Upper lobe of right lung (tissue), 1 donor: ENCODE measurements around the gene CEBPG. TPM values are rescaled to one million over a fixed set of nuclear protein-coding genes. Genes with fewer than 3 reads are reported as not detected.

Source experiments
- ATAC-seq: fragments of 200-7000 bp; cut with Tn5 transposase; one replicate; pipeline ENCODE4 v1.9.1; 2020; ENCODE audit warnings: mild to moderate bottlenecking, moderate library complexity
- DNase-seq: peaks from one replicate; pipeline ENCODE4 v3.0.0-alpha.2; 2020
- H3K27ac ChIP-seq: fragments of 200-600 bp; one replicate; pipeline ENCODE4 v1.8.0; 2022
- H3K27me3 ChIP-seq: fragments of 200-600 bp; one replicate; pipeline ENCODE4 v1.8.0; 2022; ENCODE audit warnings: mild to moderate bottlenecking
- H3K36me3 ChIP-seq: fragments of 200-600 bp; one replicate; pipeline ENCODE4 v1.8.0; 2022
- H3K4me1 ChIP-seq: fragments of 200-600 bp; one replicate; pipeline ENCODE4 v1.8.0; 2022
- H3K4me3 ChIP-seq: fragments of 200-600 bp; one replicate; pipeline ENCODE4 v1.8.0; 2022; ENCODE audit warnings: mild to moderate bottlenecking
- H3K9me3 ChIP-seq: fragments of 200-600 bp; one replicate; pipeline ENCODE4 v1.8.0; 2022
- CTCF ChIP-seq: fragments of 200-600 bp; IDR thresholded peaks from one replicate; pipeline ENCODE4 v1.8.0; 2022; ENCODE audit warnings: antibody characterized with exemption
- intact Hi-C: fragments of 100-400 bp; cut with DNase I; formaldehyde crosslinking; loops from one replicate; pipeline ENCODE4 v1.11.0; 2022
- total RNA-seq: library from RNA; stranded (reverse); fragmentation: NEBNext Ultra II Directional; extraction: Animal tissue kit (Norgen Biotek cat#: 25700); gene quantifications from one replicate; pipeline ENCODE4 v1.2.1, GENCODE V29; 2021
- donor health status: DM: no; HTN: yes; CAD: no; lungs with severe emphysema.

The CEBPG gene
- total RNA-seq, 1 donor from 2014 or later = 32.3 TPM

- DNase-seq (no peak), ATAC-seq (peak; percentile 91)
- intact Hi-C loops = no loop called here
- peaks cover 3% of the 10 kb centered on the region for H3K4me1 ChIP-seq
- no peak for TF ChIP-seq CTCF
- H3K4me3 ChIP-seq = no peak overlapping the region
- H3K27ac ChIP-seq = peak overlapping the region; percentile 42
- no peaks in the 10 kb centered on the region for H3K36me3 ChIP-seq
- H3K9me3 ChIP-seq = no peaks in the 10 kb centered on the region
- peaks cover 7% of the 10 kb centered on the region for H3K27me3 ChIP-seq
Measured at GRCh38 chr19:33332248-33332647, 41.3 kb upstream of the CEBPG start.

- peaks cover 7% of the 10 kb centered on the region for H3K27me3 ChIP-seq
- intact Hi-C loops = no loop called here
- TF ChIP-seq CTCF = no peak
- no peaks in the 10 kb centered on the region for H3K9me3 ChIP-seq
- peaks cover 3% of the 10 kb centered on the region for H3K4me1 ChIP-seq
- H3K27ac ChIP-seq = no peak overlapping the region
- ATAC-seq (no peak), DNase-seq (no peak)
- no peak overlapping the region for H3K4me3 ChIP-seq
- H3K36me3 ChIP-seq = no peaks in the 10 kb centered on the region
Measured at GRCh38 chr19:33333151-33333550, 40.4 kb upstream of the CEBPG start.

- Histone ChIP-seq H3K27ac (no peak overlapping the region), H3K36me3 (no peaks in the 10 kb centered on the region), H3K4me3 (no peak overlapping the region), H3K9me3 (no peaks in the 10 kb centered on the region), H3K27me3 (peaks cover 7% of the 10 kb centered on the region), H3K4me1 (peaks cover 3% of the 10 kb centered on the region)
- no peak for TF ChIP-seq CTCF
- DNase-seq (no peak), ATAC-seq (no peak)
- intact Hi-C loops = no loop called here
Measured at GRCh38 chr19:33333642-33334041, 39.9 kb upstream of the CEBPG start.

- Histone ChIP-seq H3K27me3 (peaks cover 2% of the 10 kb centered on the region), H3K4me3 (no peak overlapping the region), H3K9me3 (no peaks in the 10 kb centered on the region), H3K36me3 (no peaks in the 10 kb centered on the region), H3K27ac (no peak overlapping the region), H3K4me1 (peaks cover 3% of the 10 kb centered on the region)
- ATAC-seq (no peak), DNase-seq (no peak)
- no peak for TF ChIP-seq CTCF
- intact Hi-C loops = no loop called here
Measured at GRCh38 chr19:33334271-33334670, 39.2 kb upstream of the CEBPG start.

- intact Hi-C loops = no loop called here
- DNase-seq = no peak
- no peak overlapping the region for H3K4me3 ChIP-seq
- H3K27ac ChIP-seq = no peak overlapping the region
- no peaks in the 10 kb centered on the region for H3K27me3 ChIP-seq
- H3K36me3 ChIP-seq = no peaks in the 10 kb centered on the region
- ATAC-seq = no peak
- H3K9me3 ChIP-seq = no peaks in the 10 kb centered on the region
- TF ChIP-seq CTCF = no peak
- H3K4me1 ChIP-seq = peaks cover 3% of the 10 kb centered on the region
Measured at GRCh38 chr19:33335446-33335845, 38.1 kb upstream of the CEBPG start.
